Astrocyte of the cerebellum (primary cell): ENCODE results near the gene VSX1.

Source experiments
- DNase-seq: peaks from one replicate; pipeline ENCODE4 v3.0.0-alpha.2; 2011; ENCODE audit warnings: low read depth
- H3K4me3 ChIP-seq: 2 replicates; pipeline ENCODE4 v1.5.1; 2011; ENCODE audit warnings: mild to moderate bottlenecking, low read depth, low read length, moderate library complexity
- CTCF ChIP-seq: IDR thresholded peaks from 2 replicates; pipeline ENCODE4 v1.5.1; 2012; ENCODE audit warnings: low read length, low read depth, moderate library complexity, mild to moderate bottlenecking; ENCODE audit errors: missing control alignments
- in situ Hi-C: cut with HindIII; loops from 2 replicates; pipeline ENCODE4 v1.10.0; 2017; ENCODE audit warnings: low sequenced_read_pairs

VSX1 gene

GRCh38 chr20:25035921-25036320 lies 46.0 kb downstream of the VSX1 start:
- no peak overlapping the region for H3K4me3 ChIP-seq
- DNase-seq: no peak
- in situ Hi-C loops: no loop called here
- TF ChIP-seq CTCF: no peak

- DNase-seq: no peak
- no peak overlapping the region for H3K4me3 ChIP-seq
- no peak for TF ChIP-seq CTCF
- in situ Hi-C loops: no loop called here
Observed at GRCh38 chr20:25033924-25034300, 48.0 kb downstream of the VSX1 start.

- TF ChIP-seq CTCF: no peak
- no peak for DNase-seq
- no peak overlapping the region for H3K4me3 ChIP-seq
- in situ Hi-C loops: no loop called here
Observed at GRCh38 chr20:25033265-25033923, 48.5 kb downstream of the VSX1 start.

- no peak for DNase-seq
- H3K4me3 ChIP-seq: no peak overlapping the region
- no peak for TF ChIP-seq CTCF
- in situ Hi-C loops: no loop called here
Observed at GRCh38 chr20:25032478-25033264, 49.3 kb downstream of the VSX1 start.

- TF ChIP-seq CTCF: no peak
- no peak overlapping the region for H3K4me3 ChIP-seq
- no peak for DNase-seq
- in situ Hi-C loops: no loop called here
Observed at GRCh38 chr20:25032065-25032477, 49.9 kb downstream of the VSX1 start.

GRCh38 chr20:25031241-25031640 lies 50.7 kb downstream of the VSX1 start:
- in situ Hi-C loops: no loop called here
- no peak overlapping the region for H3K4me3 ChIP-seq
- DNase-seq: no peak
- no peak for TF ChIP-seq CTCF
